Endothelial cell of umbilical vein (primary cell): Measurements from ENCODE around the gene VGLL3. TPM values are rescaled to one million over a fixed set of nuclear protein-coding genes. Genes with fewer than 3 reads are reported as not detected.

Experiments used
- BruUV-seq: library from RNA; stranded (reverse); fragments of 400-500 nt; replicated peaks from 2 replicates; lab custom pipeline; 2021; lab: Mats Ljungman, UMichigan
- CTCF ChIA-PET: fragments of 300-600, 350-600 bp; sonication (Branson Sonifier 250); formaldehyde crosslinking; loops from one replicate; lab custom pipeline; 2021; ENCODE audit warnings: antibody characterized with exemption, inconsistent platforms; lab: Charles Lee
- POLR2A ChIA-PET: fragments of 300-600, 350-600 bp; sonication (Branson Sonifier 250); formaldehyde crosslinking; loops from one replicate; lab custom pipeline; 2021; ENCODE audit warnings: antibody characterized with exemption, inconsistent platforms; lab: Charles Lee
- DNase-seq: peaks from one replicate; pipeline ENCODE4 v3.0.0-alpha.2; 2011; ENCODE audit warnings: low read depth, low spot score
- FAIRE-seq: peaks from 2 replicates; lab custom pipeline; 2011; peaks lifted over from hg19 to GRCh38; lab: Jason Lieb, UNC
- H2AFZ ChIP-seq: 2 replicates; pipeline ENCODE4 v1.6.0; 2012; ENCODE audit warnings: low read depth, low read length, control low read depth, inconsistent platforms
- H3K27ac ChIP-seq: 2 replicates; pipeline ENCODE4 v1.5.1; 2011; ENCODE audit warnings: low read depth, mild to moderate bottlenecking, control low read depth, low read length, moderate library complexity; ENCODE audit not compliant: insufficient read depth
- H3K27me3 ChIP-seq, 2 experiments: 2 replicates each; pipeline versions ENCODE4 v1.6.0 to v1.6.1; 2011; ENCODE audit warnings: low read length in 2 of 2, mixed read lengths in 1 of 2; ENCODE audit not compliant: control insufficient read depth in 2 of 2, insufficient read depth in 2 of 2
- H3K36me3 ChIP-seq, 2 experiments: 2 replicates in 1 of 2; 3 replicates in 1 of 2; pipeline ENCODE4 v1.5.1; 2011; ENCODE audit warnings: low read length in 2 of 2, mild to moderate bottlenecking in 1 of 2, moderate library complexity in 1 of 2; ENCODE audit not compliant: control insufficient read depth in 2 of 2, insufficient read depth in 2 of 2; ENCODE audit errors: extremely low read depth in 1 of 2
- H3K4me1 ChIP-seq: 3 replicates; pipeline ENCODE4 v1.5.1; 2011; ENCODE audit warnings: mild to moderate bottlenecking, low read length; ENCODE audit not compliant: control insufficient read depth, insufficient read depth; ENCODE audit errors: extremely low read depth
- H3K4me2 ChIP-seq: 2 replicates; pipeline ENCODE4 v1.6.1; 2011; ENCODE audit warnings: low read length, control low read depth, mixed read lengths; ENCODE audit not compliant: insufficient read depth
- H3K4me3 ChIP-seq, 3 experiments: fragments of 200-600 bp in 1 of 3; sonication (generic), shearing (Covaris generic) in 1 of 3; replicated peaks in 1 of 3; 2 replicates each; pipeline ENCODE4 v1.5.1; 2011 to 2016; ENCODE audit warnings: control low read depth in 3 of 3, low read length in 3 of 3, mild to moderate bottlenecking in 2 of 3, inconsistent platforms in 1 of 3, low read depth in 1 of 3, moderate library complexity in 1 of 3; ENCODE audit not compliant: insufficient read depth in 1 of 3
- H3K79me2 ChIP-seq: 2 replicates; pipeline ENCODE4 v1.6.0; 2012; ENCODE audit warnings: low read length, inconsistent platforms; ENCODE audit not compliant: control insufficient read depth, insufficient read depth
- H3K9ac ChIP-seq: replicated peaks from 2 replicates; pipeline ENCODE3; 2011; ENCODE audit warnings: low read length, control low read depth; ENCODE audit not compliant: insufficient read depth; ENCODE audit errors: extremely low read depth
- H3K9me1 ChIP-seq: replicated peaks from 3 replicates; pipeline ENCODE4 v1.6.0; 2011; ENCODE audit warnings: mild to moderate bottlenecking, low read length; ENCODE audit not compliant: control insufficient read depth, insufficient read depth; ENCODE audit errors: extremely low read depth
- H3K9me3 ChIP-seq: replicated peaks from 2 replicates; pipeline ENCODE4 v1.5.1; 2012; ENCODE audit warnings: low read length, inconsistent platforms; ENCODE audit not compliant: control insufficient read depth, insufficient read depth
- H4K20me1 ChIP-seq: replicated peaks from 2 replicates; pipeline ENCODE3; 2011; ENCODE audit warnings: mild to moderate bottlenecking, low read length; ENCODE audit not compliant: control insufficient read depth, insufficient read depth; ENCODE audit errors: extremely low read depth
- EZH2 ChIP-seq: IDR thresholded peaks from 2 replicates; pipeline ENCODE4 v1.6.1; 2012; ENCODE audit warnings: borderline replicate concordance, low read depth, mild to moderate bottlenecking, moderate library complexity, low read length, inconsistent platforms; ENCODE audit not compliant: severe bottlenecking
- FOS ChIP-seq: IDR thresholded peaks from 2 replicates; pipeline ENCODE4 v1.6.1; 2011; ENCODE audit warnings: mild to moderate bottlenecking, low read length, moderate library complexity, borderline replicate concordance; ENCODE audit not compliant: insufficient read depth
- GATA2 ChIP-seq: IDR thresholded peaks from 2 replicates; pipeline ENCODE4 v1.7.0; 2011; ENCODE audit warnings: low read depth, mild to moderate bottlenecking, moderate library complexity, mixed read lengths, low read length; ENCODE audit not compliant: insufficient read length, insufficient read depth
- JUN ChIP-seq: IDR thresholded peaks from 2 replicates; pipeline ENCODE4 v1.6.1; 2011; ENCODE audit warnings: borderline replicate concordance, low read depth; ENCODE audit not compliant: insufficient read length, insufficient read depth
- MYC ChIP-seq: IDR thresholded peaks from one replicate; pipeline ENCODE4 v1.6.1; 2011; ENCODE audit warnings: mild to moderate bottlenecking, low read depth, low read length
- POLR2A ChIP-seq: IDR thresholded peaks from 2 replicates; pipeline ENCODE4 v1.6.1; 2012; ENCODE audit warnings: low read depth, mild to moderate bottlenecking, control low read depth, low read length
- POLR2AphosphoS5 ChIP-seq: IDR thresholded peaks from 2 replicates; pipeline ENCODE4 v1.6.1; 2012; ENCODE audit warnings: low read depth, mild to moderate bottlenecking, control low read depth, low read length, moderate library complexity; ENCODE audit not compliant: insufficient read depth
- dilution Hi-C: fragments of 300-500 bp; cut with MboI; formaldehyde crosslinking; loops from one replicate; pipeline ENCODE4 v1.15.0; 2019; ENCODE audit warnings: low sequenced_read_pairs; ENCODE audit not compliant: extremely low pct_ligation_motif_present
- intact Hi-C: fragments of 100-400 bp; cut with micrococcal nuclease; formaldehyde crosslinking; loops from one replicate; pipeline ENCODE4 v1.10.0; 2022
- polyA plus RNA-seq, 4 experiments: library from polyadenylated mRNA; depleted of rRNA in 3 of 4; stranded (reverse) in 3 of 4; unstranded in 1 of 4; fragments of >200 nt; gene quantifications; 2 replicates each; pipeline versions ENCODE4 v1.2.1 to v1.2.3, GENCODE V29; 2011 to 2012; ENCODE audit warnings: missing spikeins in 1 of 4
- total RNA-seq: library from RNA; stranded (reverse); gene quantifications from 2 replicates; pipeline ENCODE4 v1.2.3, GENCODE V29; 2021
- TF ChIP-seq, protein P1 (sequence below): IDR thresholded peaks from 2 replicates; pipeline ENCODE4 v1.6.1; 2011; ENCODE audit not compliant: insufficient read depth, insufficient read length
- TF ChIP-seq, protein P2 (sequence below), 2 donors: IDR thresholded peaks; 1 replicate in 1 of 2; 2 replicates in 1 of 2; pipeline ENCODE4 v1.5.1; 2011; ENCODE audit warnings: low read length in 2 of 2, mild to moderate bottlenecking in 2 of 2, moderate library complexity in 2 of 2, control low read depth in 1 of 2, inconsistent platforms in 1 of 2, low read depth in 1 of 2; ENCODE audit not compliant: insufficient read depth in 1 of 2; ENCODE audit errors: extremely low read depth in 1 of 2

The VGLL3 gene
- total and polyA plus RNA-seq, 2 donors (not counting 3 experiments of a cell fraction or from before 2014, with no cell fraction given): 4.2 to 12.0 TPM

DNA sequence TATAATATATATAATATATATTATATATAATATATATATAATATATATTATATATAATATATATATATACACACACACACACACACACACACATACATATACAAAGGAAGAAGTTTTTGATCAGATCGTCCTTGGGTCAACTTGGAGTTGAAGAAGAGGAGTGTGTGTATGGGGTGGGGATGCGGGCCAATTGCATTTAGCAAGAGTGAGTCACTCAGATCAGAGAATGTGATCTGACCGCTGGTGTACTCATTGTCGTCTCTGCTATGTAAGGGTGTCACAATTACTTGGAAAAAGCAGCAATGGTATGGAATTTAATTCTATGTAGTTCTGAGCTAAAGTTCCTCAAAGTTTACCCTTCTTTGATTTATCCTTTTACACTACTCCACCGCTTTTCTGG, 4.6 kb upstream of the VGLL3 start:
- no TSS peak for BruUV-seq
- H4K20me1 ChIP-seq: no peaks in the 10 kb centered on the region
- no peaks in the 10 kb centered on the region for H3K9me1 ChIP-seq
- DNase-seq (no peak), FAIRE-seq (no peak)
- H3K4me2 ChIP-seq: no peak overlapping the region
- H3K4me1 ChIP-seq: peaks cover 16% of the 10 kb centered on the region
- no peak overlapping the region for H2AFZ ChIP-seq
- CTCF ChIA-PET: no interaction called here
- no peaks in the 10 kb centered on the region for H3K36me3 ChIP-seq
- no peaks in the 10 kb centered on the region for H3K27me3 ChIP-seq
- POLR2A ChIA-PET: no interaction called here
- no peak overlapping the region for H3K4me3 ChIP-seq
- peak overlapping the region; percentile 42 for H3K27ac ChIP-seq
- no peaks in the 10 kb centered on the region for H3K79me2 ChIP-seq
- intact Hi-C loops (no loop called here), dilution Hi-C loops (no loop called here)
- TF ChIP-seq JUN: no peak
- no peak for TF ChIP-seq POLR2AphosphoS5
- TF ChIP-seq MYC: no peak
- TF ChIP-seq POLR2A: no peak
- TF ChIP-seq, protein P1, sequence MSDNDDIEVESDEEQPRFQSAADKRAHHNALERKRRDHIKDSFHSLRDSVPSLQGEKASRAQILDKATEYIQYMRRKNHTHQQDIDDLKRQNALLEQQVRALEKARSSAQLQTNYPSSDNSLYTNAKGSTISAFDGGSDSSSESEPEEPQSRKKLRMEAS: no peak
- no peak for TF ChIP-seq GATA2
- TF ChIP-seq FOS: no peak
- no peak for TF ChIP-seq EZH2
- TF ChIP-seq, protein P2, sequence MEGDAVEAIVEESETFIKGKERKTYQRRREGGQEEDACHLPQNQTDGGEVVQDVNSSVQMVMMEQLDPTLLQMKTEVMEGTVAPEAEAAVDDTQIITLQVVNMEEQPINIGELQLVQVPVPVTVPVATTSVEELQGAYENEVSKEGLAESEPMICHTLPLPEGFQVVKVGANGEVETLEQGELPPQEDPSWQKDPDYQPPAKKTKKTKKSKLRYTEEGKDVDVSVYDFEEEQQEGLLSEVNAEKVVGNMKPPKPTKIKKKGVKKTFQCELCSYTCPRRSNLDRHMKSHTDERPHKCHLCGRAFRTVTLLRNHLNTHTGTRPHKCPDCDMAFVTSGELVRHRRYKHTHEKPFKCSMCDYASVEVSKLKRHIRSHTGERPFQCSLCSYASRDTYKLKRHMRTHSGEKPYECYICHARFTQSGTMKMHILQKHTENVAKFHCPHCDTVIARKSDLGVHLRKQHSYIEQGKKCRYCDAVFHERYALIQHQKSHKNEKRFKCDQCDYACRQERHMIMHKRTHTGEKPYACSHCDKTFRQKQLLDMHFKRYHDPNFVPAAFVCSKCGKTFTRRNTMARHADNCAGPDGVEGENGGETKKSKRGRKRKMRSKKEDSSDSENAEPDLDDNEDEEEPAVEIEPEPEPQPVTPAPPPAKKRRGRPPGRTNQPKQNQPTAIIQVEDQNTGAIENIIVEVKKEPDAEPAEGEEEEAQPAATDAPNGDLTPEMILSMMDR (IDR thresholded peaks at IDR 0.05; ENCODE audit: extremely low read depth in 1 of 2, insufficient read depth in 1 of 2, low read depth in 1 of 2, low read length in 2 of 2): no peak
- no peak overlapping the region for H3K9ac ChIP-seq
- no peaks in the 10 kb centered on the region for H3K9me3 ChIP-seq
